Esophagus muscularis mucosa (tissue), 3 donors: ENCODE results near the gene STARD7.

ENCODE experiments used
- CTCF ChIP-seq, 3 experiments: fragments of 200-600 bp in 2 of 3; fragments of 450-650 bp in 1 of 3; sonication (generic) in 2 of 3; IDR thresholded peaks; one replicate each; pipeline ENCODE4 v1.5.1; 2017 to 2019; ENCODE audit warnings: antibody characterized with exemption in 3 of 3, mild to moderate bottlenecking in 2 of 3, moderate library complexity in 1 of 3
- POLR2A ChIP-seq: fragments of 450-650 bp; IDR thresholded peaks from one replicate; pipeline ENCODE4 v1.6.1; 2017; ENCODE audit warnings: antibody characterized with exemption, moderate library complexity, mild to moderate bottlenecking, low read depth

GRCh38 chr2:96153991-96154431 is 54.6 kb downstream of the STARD7 start:
- TF ChIP-seq CTCF (IDR thresholded peaks at IDR 0.05) (no peak), POLR2A (no peak)
